Dermis blood vessel endothelial cell (primary cell): ENCODE results near the gene VGLL3. TPM values are rescaled to one million over a fixed set of nuclear protein-coding genes. Genes with fewer than 3 reads are reported as not detected.
A peak's percentile ranks its signal among the peaks of the same experiment; 100 is the strongest.
"Not testable (repeated sequence)": the region's sequence is repeated elsewhere in the genome, so short reads cannot be mapped to it uniquely, and the experiment has no call there.

ENCODE experiments used
- DNase-seq: peaks from one replicate; pipeline ENCODE4 v3.0.0; 2010
- total RNA-seq: library from RNA; depleted of rRNA; stranded (reverse); fragments of >200 nt; gene quantifications from 2 replicates; pipeline ENCODE4 v1.2.3, GENCODE V29; 2014

VGLL3 gene, protein sequence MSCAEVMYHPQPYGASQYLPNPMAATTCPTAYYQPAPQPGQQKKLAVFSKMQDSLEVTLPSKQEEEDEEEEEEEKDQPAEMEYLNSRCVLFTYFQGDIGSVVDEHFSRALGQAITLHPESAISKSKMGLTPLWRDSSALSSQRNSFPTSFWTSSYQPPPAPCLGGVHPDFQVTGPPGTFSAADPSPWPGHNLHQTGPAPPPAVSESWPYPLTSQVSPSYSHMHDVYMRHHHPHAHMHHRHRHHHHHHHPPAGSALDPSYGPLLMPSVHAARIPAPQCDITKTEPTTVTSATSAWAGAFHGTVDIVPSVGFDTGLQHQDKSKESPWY
- 0.33 and 1.0 TPM in 2 replicates for total RNA-seq

DNA sequence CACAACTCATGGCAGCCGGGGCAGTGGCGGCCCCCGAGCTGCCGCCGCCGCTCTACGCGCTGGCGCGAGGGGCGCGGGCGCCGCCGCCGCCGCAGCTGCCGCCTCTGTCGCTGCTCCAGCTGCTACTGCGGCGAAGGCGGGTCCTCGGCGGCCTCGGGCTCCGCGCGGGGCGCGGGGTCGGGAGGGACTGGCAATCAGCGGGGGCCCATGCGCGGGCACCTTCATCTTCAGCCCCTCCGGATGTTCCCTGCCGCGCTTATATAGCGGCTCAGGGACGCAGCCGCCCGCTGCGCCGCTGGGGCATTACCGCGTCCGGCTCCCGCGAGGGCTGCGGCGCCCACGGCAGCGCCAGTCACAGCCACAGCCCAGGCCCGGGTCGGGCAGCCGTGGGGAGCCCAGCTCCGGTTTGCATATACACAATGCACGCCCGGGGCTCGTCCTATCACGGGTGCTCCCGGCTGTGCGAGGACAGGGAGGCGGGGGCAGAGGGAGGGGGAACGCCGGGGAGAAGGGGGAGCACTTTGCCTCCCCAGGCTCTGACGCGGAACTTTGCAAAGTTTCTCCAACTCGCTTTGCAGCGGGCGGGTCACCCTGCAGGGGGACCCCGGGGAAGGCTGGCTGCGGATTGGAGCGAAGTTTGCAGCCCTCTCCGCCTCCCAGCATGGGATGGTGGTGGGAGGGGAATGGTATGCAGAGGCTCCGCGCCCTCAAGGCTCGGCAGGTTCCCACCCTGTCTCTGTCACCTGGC is at the start of gene VGLL3:
Gene VGLL3, minus strand, starts transcription at position 416 of the 748 bp plus-strand sequence. Its CDS starts 406 bp downstream, at position 10.
- DNase-seq, result peak; percentile 8

DNA sequence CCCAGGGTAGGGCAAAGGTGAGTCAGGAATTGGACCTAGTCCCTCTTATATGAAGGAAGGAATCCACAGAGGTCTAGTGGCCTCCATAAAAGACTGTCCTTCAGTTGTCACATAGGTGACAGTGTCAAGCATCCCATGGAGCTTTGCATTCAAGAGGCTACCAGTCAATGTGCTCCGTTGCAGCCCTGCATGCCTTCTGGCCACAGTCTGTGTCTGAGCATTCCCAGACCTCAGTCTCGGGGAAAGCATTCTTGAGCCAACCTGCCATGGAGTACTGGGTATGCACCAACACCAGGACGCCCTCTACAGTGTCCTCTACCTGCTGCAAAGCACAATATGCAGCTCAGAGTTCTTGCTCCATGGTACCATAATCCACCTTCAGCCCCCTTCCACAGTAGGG is 46.7 kb upstream of the VGLL3 start:
- DNase-seq, result no peak

DNA sequence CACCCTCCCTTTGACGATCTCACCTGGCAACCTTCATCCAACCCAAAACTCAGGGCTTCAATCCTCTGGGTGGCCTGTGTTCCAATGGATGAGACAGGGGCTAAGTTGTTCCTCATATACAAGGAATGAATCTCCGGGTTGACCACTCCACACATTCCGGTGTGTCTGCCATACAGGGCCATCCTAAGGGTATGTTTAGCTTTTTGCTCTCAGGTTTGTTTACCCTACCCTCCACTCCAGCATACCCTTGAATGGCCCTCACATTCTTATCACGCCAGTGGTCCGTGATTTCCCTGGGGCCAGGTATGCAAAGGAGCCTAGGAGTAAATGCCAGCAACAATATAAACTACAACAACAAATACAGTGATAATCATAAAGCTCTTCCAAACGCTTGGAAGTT is 45.7 kb upstream of the VGLL3 start:
- DNase-seq, result no peak

DNA sequence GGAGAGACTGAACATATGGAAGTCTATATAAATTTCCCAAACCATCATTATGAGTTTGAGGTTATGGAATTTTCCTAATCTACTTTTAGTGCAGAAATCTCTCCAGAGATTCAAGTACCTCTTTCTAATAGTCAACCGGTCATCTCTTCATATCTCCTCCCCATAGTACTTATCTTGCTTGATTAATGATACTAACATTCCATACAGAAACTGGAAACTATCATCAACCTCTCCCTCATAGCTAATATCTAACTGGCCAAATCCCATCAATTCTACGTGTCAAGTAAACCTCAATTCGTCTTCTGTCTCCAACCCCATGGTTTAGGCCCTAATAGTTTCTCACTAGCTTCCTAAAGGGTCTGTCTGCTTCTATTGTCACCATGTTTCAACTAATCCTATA is 44.4 kb upstream of the VGLL3 start:
- no peak for DNase-seq

DNA sequence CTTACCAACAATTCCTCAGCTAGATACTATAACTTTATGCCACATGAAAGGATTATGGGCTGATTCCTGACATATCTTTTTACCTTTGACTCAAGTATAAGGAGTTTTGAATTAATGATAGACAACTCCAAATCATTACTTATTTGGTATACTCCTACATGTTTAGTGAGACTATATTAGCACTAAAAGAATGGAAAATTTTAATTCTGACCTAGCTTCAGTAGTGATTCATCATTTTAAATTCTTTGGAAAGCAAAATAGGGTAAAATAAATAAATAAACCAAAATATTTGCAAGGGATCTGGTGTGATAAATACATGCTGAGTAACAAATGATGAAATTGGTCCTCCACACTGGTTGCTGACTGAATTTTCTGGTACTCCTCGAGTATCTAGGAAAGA is 42.3 kb upstream of the VGLL3 start:
- no peak for DNase-seq

DNA sequence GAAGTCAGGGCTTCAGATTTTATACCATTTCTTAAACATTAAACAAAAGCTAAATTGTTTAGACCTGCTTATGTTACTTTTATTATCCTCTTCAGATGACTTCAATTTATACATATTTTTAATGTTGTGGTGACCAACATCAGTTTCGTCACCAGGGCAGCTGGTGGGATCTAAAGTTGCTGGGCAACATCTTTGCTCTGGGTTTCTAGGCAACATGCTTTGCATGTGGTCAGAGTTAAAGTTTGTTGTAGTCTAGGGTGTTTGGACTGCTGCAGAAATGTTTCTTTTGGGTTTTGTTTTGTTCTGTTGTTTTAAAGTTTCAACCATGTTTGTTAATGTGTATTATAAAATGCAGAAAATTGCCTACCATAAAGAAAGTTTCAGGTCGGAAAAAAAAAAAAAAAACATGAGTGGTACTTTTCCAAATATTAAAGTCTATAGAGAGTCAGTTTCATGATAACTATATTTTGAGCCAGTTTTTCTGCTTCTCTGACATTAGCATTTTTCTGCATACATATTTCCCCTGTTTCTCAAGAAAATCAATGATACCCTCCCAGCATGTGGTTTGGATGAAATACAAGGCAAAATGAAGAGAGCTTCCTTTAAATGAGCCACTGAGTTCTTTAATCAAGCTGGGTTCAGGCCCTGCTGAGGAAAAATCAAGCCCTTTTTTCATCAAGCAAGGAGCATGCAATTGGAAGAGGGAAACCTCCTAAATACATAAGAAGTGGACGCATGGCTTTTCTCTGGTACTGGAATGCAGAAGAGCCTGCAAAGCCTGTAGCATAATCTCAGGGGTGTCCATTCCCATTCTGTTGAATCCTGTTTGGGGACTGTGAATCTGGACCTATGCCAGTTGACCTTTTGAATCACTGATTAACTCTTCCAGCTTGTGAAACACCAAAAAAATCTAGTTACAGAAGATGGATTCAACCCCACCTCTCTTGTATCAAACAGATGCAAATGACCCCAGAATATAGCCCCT is 35.0 kb upstream of the VGLL3 start:
- DNase-seq, result no peak

DNA sequence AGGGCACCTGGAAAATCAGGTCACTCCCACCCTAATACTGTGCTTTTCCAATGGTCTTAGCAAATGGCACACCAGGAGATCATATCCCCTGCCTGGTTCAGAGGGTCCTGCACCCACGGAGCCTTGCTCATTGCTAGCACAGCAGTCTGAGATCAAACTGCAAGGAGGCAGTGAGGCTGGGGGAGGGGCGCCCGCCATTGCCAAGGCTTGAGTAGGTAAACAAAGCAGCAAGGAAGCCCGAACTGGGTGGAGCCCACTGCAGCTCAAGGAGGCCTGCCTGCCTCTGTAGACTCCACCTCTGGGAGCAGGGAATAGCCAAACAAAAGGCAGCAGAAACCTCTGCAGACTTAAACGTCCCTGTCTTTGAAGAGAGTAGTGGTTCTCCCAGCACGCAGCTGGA is 26.4 kb upstream of the VGLL3 start:
- not testable (repeated sequence) for DNase-seq

DNA sequence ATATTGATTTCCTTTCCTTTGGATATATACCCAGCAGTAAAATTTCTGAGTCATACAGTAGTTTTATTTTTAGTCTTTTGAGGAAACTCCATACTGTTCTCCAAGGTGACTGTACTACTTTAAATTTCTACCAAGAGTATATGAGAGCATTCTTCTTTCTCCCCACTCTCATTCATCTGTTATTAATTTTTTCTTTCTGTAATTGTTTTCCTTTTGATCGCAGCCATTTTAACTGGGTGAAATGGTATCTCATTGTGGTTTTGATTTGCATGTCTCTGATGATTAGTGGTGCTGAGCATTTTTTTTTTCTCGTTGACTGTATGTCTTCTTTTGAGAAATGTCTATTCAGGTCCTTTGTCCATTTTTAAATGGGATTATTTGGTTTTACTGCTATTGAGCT is 18.3 kb upstream of the VGLL3 start:
- no peak for DNase-seq

DNA sequence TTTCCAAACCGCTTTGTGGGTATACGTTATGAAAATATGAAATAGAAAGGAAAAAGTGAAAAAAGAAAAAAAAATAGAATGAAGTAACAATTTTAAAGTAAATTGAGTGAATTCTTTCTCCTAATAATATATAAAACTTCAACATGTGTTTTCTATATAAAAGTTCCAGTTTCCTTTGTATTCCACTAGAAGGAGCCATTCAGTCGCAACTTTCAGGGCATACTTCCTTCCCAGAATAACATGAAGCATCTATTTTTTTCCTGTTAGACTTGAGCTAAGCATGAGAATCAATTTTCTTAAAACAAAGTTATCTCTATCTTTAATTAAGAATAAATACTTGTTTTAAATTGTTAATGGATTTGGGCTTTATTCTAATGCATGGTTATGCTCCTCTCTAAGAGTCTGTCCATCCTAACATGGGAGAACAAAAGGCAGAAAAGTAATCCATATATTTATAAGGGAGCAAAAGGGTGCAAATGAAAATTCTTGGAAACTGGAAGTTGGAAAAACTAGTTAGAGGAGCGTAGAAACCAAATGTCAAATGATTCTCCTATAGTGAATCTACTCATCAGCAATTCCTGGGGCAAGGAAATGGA is 16.0 kb upstream of the VGLL3 start:
- no peak for DNase-seq

DNA sequence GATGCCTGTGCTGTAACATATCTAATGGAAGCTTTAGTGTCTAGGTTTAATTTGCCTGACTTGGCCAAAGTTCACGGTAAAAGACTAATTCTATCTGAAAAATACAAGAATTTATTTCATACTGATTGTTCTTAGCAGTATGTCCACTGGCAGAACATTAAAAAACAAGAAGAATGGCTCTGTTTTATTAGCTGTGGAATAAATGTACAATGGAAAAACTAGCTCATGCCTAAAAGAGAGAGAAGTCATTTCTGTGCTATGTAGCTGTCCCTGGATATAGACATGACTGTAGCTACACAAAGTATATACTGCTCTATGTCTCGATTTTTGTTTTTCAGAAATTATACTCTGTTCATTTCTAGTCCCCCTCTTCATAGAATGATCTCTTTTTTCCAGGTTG is 13.9 kb upstream of the VGLL3 start:
- no peak for DNase-seq

DNA sequence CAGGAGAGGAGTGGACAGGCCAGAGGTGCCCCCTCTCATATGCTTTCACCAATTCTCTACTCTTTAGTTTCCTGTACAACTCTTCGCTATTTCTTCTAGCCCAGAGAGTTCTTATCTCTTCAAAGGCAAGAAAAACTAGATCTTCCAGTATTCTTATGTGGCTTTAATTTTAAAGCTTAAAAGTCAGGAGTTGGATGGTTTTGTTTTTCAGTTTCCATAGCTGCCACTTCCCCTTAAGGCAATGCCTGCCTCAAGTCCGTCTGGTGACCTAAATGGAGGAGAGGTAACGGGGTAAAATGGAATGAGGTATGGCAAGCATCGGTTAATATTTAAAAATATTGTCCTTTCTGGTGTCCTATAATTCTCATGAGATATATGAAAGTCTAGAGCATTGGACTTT is 11.4 kb upstream of the VGLL3 start:
- no peak for DNase-seq

DNA sequence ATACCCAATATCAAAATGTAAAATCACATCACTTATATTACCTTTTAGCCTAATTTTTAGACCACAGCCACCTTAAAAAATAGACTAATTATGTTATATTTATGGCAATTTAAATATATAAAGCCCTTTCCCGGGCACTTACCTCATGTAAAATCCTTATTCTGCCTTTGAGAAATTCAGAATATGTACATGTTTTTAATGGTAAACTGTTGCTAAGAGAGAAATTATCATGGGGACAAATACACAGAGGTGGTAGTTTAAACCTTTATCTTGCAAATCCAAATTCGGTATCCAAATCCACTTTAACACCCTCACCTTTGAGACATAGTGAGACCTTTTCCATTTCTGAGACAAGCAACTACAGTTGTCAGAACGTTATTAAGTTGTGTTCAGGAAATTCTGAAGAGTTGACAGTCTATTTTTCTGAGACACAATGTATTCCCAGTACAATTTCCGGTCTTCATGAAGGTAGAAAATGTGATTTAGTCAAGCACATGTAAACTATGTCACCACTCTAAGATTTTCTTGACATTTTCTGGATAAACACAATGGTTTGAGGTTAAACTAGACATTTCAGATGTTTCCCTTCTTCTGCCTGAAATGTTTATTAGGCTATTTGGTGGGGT is 10.6 kb upstream of the VGLL3 start:
- DNase-seq, result no peak

DNA sequence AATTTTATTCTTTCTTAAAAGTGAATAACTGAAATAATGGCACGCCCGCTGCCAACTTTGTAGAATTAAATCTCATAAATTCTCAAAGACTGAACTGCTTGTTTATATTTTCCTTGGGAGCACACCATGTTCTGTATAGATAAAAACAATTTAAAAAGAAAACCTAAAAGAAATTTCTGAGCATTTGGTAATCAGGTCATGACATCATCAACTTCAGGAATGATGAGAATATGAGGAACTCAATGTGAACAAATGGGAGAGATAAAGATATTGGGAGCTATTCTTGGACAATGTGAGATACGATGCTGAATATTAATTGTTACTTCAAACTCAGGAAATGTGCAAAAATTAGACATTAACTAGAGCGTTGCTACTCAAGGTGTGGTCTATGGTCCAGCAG is 10.0 kb upstream of the VGLL3 start:
- DNase-seq, result no peak

DNA sequence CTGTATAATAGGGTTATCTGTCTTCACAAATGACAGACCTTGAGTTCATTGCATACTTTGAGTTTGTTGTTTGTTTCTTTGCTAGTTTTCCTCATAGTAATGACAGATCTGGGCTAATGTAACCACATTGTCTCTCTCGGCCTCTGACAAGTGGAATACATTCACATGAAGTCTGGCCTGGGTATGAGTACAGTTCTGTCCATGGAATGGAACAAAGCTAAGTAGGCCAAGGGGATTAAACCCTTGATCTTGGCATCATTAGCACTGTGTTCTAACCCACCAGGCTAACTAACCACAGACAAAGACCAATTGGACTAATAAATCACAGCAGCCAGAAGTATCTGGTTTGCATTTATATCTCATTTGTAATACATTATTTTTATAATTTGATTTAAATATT is 7.6 kb upstream of the VGLL3 start:
- DNase-seq, result no peak

DNA sequence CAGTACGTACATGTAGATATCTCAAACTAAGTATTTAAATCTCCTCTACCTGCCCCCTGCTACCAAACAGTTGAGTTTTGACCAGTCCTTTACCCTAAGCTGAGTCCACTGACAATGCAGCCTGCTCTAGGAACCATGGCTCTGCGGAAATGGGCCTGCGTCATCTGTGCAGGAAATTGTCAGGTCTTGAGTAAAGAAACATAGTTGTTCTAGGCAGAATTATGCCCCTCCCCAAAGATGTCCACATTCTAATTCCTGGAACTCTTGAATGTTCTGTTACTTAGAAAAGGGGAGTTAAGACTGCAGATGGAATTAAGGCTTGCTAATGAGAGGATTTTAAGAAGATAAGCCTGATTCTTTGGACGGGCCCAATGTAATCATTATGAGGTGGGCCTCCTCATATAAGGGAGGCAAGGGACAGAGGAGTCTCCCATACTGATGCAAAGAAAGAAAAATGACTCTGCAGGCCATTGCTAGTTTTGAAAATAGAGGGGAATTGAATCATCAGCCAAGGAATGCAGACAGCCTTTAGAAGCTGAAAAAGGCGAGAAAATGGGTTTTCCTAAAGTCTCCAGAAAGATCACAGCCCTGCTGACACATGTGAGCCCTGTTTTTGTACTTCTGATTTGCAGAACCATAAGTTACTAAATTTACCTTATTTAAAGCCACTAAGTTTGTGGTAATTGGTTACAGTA is 5.5 kb upstream of the VGLL3 start:
- no peak for DNase-seq

DNA sequence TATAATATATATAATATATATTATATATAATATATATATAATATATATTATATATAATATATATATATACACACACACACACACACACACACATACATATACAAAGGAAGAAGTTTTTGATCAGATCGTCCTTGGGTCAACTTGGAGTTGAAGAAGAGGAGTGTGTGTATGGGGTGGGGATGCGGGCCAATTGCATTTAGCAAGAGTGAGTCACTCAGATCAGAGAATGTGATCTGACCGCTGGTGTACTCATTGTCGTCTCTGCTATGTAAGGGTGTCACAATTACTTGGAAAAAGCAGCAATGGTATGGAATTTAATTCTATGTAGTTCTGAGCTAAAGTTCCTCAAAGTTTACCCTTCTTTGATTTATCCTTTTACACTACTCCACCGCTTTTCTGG is 4.6 kb upstream of the VGLL3 start:
- no peak for DNase-seq

DNA sequence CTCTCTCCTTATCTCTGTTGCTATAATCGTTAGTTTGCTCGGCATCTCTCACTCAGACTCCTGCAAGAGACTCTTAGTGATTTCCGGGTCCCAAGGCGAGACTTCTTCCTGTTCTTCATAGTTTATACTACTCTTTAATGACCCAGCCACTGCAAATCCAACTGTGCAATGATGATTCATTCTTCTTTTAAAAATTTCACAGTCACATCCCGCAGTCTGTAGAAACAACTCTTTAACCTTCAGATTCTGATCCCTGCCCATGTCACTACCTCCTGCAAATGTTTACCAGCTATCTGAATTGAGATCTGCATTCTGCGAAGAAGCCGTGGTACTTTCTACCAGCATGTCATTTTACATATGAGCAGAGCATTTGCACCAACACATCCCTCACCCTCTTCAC is 2.8 kb upstream of the VGLL3 start:
- no peak for DNase-seq

DNA sequence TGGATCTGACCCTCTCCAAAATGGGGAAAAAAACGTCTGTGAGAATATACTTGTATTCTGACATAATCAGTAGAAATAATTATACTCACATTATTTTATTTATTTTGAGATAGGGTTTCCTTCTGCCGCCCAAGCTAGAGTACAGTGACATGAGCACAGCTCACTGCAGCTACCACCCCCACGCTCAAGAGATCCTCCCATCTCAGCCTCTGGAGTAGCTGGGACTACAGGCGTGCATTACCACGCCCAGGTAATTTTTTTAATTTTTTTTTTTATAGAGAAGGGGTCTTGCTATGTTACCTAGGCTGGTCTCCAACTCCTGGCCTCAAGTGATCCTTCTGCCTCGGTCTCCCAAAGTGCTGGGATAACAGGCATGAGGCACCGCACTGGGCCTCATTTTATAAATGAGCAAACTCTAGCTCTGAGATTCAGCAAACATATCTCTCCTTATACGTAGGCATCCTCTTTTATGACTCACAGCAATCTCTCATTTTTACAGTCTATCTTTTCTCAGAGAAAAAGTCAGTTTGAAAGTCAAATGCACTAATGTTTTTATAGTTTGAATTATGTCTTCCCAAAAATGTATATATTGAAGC is 989 bp upstream of the VGLL3 start:
- DNase-seq, result no peak

DNA sequence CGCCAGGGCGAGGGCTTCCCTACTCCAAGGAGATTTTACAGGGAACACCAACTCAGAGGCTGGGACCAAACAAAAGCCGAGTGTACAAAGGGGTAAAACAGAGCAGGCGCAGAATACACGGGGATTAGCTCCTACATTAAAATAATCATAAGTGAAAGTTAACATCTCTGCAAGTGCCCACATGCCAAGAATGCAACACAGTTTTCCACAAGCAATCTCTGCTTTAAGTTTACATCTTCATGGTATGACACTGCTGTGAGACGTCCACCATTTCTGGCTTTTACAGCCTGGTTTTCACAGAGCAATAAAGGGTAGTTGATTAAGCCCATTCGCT is 500 bp upstream of the VGLL3 start:
- DNase-seq, result no peak

DNA sequence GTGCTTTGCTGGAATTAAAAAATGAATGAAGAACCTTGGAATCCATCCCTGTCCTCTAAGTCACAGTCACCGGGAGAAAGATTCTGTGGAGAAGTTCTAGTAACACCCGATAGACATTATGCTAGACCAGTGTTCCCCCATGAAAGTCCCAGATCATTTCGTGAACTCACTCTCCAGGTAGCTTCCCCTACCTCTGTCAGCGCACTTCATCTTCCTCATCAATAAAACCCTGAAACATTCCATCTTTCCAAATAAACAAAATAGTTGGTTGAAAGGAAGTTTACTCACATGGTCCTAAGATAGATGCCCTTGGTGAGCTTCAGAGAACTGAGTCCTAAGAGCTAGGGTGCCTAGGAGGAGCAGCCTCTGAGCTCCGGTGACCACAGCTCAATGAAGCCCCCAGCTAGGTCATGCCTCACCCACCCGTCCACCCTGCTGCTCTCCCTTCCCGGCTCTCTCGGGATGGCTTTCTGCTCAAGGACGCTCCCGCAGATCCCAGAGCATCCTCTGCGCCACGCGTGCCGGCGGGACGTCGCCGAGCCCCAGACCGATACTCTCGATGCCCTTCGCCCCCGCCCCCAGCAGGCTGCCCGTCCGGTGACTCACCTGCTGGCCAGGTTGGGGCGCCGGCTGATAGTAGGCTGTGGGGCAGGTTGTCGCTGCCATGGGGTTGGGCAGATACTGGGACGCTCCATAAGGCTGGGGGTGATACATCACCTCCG is 776 bp downstream of the VGLL3 start:
- DNase-seq, result no peak

DNA sequence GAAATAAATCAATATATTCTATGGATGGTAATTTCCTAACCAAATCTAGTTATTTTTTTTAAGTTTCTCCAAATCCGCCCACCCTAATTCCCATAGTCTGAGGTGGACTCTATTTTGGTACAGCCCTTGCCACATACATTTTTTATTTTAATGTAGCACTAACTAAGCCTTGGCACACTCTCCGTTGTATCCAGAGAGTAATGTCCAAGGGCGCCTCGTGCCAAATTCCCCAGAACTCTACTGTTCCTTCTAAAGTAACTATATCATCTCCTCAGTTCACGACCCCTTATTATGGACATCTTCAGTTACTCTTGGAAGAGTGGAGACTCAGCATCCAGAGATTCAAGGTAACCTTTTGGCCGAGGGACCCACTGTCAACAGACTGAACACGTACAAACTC is 1.3 kb downstream of the VGLL3 start:
- DNase-seq, result no peak
